HFF-Myc (cell line): Measurements from ENCODE around the gene MPC2.
"Not testable (repeated sequence)": the region's sequence is repeated elsewhere in the genome, so short reads cannot be mapped to it uniquely, and the experiment has no call there.

Source experiments
- DNase-seq: peaks from one replicate; pipeline ENCODE4 v3.0.0-alpha.2; 2011; ENCODE audit warnings: low read depth; ENCODE audit errors: extremely low read depth
- H3K4me3 ChIP-seq: replicated peaks from 2 replicates; pipeline ENCODE4 v1.5.1; 2011; ENCODE audit warnings: low read depth, mild to moderate bottlenecking, control low read depth, low read length
- TF ChIP-seq, protein P1 (sequence below): IDR thresholded peaks from 2 replicates; pipeline ENCODE4 v1.5.1; 2012; ENCODE audit warnings: mild to moderate bottlenecking, low read depth, low read length, control low read depth; ENCODE audit errors: missing control alignments

Gene MPC2

DNA sequence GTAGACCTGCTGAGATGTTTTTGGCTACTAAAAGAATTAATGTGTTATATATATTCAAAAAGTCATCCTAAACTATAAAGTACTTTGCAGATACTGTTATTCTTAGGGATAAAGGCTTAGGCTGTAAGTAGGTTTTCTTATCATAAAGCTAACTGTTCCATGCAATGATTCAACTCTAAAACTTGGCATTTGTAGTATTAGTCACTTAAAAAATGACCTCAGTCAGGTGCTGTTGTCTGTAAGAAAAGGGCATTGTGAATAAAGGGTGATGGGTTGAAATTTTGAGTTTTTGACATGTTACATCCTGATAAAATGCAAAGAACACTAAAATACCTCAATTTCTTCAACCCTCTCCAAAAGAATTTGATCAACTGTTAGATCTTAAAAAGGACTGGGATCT is 55.8 kb downstream of the MPC2 start:
- DNase-seq, result no peak
- no peak overlapping the region for H3K4me3 ChIP-seq
- TF ChIP-seq, protein P1, sequence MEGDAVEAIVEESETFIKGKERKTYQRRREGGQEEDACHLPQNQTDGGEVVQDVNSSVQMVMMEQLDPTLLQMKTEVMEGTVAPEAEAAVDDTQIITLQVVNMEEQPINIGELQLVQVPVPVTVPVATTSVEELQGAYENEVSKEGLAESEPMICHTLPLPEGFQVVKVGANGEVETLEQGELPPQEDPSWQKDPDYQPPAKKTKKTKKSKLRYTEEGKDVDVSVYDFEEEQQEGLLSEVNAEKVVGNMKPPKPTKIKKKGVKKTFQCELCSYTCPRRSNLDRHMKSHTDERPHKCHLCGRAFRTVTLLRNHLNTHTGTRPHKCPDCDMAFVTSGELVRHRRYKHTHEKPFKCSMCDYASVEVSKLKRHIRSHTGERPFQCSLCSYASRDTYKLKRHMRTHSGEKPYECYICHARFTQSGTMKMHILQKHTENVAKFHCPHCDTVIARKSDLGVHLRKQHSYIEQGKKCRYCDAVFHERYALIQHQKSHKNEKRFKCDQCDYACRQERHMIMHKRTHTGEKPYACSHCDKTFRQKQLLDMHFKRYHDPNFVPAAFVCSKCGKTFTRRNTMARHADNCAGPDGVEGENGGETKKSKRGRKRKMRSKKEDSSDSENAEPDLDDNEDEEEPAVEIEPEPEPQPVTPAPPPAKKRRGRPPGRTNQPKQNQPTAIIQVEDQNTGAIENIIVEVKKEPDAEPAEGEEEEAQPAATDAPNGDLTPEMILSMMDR, result no peak

DNA sequence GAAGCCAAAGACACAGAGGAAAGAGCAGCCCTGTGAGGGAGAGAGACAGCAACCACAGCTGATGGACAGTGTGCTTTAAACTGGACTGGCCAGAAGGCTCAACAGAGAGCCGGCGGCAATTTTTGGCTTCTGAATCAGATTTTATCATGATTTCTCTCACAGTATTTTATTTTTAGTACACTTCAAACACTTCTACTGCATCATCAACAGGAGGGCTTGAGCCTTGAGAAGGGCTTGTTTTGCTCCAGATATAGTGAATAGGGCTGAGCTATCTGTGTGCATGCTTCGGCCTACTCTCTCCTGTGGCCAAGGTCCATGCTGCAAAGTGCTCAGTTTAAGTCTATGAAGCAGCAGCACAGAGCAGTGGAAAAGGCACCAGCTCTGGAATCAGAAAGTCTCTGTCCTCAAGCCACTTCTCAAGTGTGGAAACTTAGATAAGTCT is 56.3 kb downstream of the MPC2 start:
- H3K4me3 ChIP-seq, result no peak overlapping the region
- TF ChIP-seq, protein P1, result no peak
- no peak for DNase-seq

DNA sequence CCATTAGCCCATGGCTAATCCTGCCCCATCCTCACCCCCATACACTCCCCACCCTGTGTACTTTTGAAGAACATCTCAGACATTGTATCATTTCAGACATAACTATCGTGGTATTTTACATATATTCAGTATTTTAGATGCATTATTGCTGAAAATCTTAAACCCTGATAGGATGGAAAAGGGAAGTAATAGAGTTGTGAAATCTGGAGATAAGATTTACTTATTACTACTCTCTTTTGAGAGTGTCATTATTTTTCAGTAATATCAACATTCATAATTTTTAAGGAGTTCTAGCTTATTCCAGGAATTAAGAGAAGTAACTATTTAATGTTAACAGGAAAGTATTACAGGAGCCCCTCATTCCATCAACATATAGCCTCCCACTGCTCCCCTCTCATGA is 57.4 kb downstream of the MPC2 start:
- no peak overlapping the region for H3K4me3 ChIP-seq
- DNase-seq, result no peak
- TF ChIP-seq, protein P1, result no peak

DNA sequence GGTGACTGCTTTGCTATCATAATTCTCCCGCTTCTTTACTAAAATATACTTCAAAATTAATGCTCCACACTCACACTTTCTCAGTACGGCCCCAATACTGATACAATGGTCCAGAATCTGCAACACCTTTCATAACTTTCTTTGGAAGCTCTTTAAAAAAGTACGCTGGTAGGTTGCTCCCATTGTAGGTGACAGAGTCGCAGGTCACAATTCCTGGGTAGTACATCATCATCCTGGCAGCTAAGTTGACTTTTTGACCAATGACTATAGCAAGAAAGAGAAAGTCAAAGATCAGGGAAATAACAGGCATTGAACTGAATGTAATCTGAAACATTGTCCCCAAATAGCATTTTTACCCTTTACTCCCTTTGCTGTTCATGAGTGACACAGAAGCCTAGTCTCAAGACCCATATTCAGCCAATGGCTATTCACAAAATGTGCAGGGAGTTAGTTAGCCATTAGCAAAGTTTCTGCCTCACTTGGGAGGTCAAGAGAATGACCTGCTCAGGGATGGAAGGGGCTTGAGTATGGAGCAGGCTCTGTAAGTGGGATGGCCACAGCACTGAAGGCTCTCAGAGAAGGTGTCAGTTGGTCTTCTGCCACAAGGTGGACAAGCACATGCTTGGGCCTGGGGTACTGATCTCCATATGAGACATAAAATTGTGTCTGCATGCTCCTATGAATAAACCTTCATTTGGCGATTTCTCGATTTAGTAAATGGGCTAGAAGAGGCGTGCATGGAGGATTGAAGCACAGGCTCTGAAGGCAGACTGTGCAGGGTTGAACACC is 58.3 kb downstream of the MPC2 start:
- no peak for DNase-seq
- no peak overlapping the region for H3K4me3 ChIP-seq
- TF ChIP-seq, protein P1, result no peak

DNA sequence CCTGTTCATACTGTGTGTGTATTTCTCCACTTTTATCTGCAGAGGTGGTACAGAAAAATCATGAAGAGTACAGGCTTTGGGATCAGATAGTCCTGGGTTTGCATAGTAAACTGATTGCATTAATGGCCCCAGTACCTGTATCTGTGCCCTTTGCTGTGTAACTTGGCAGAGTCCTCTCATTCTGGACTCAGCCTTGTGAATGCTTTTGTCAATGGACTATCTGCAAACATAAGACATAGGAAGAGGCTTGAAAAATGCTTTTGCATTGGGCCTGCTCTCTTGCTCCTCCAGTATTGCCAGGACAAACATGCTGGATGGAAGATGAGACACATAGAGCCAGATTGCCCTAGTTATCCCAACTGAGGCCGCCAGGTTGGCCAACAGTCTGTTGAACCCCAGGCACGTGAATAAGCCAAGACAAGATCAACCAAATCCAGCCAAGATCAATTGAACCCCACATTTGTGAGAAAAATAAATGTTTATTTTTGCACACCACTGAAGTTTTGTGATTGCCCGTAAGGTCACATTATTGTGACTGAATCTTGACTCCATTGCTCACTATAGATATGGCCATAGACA is 60.2 kb downstream of the MPC2 start:
- no peak overlapping the region for H3K4me3 ChIP-seq
- no peak for DNase-seq
- TF ChIP-seq, protein P1, result no peak

DNA sequence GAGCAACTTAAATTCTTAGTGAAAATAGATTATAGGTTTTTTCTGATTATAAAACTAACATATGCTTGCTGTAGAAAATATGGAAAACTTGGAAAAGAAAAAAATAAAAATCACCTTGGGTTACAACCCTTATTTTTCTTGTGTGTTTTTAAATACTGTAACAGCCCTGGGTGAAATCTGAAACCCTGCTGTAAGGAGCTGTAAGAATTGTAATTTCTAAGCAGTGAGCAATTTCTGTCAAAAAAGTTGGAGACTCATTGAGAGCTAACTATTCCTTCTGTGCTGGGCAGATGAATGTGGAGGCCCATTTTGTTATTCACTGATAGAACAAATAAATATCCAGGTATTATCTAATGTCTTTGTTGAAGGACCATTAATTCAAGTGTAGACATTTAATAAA is 65.5 kb downstream of the MPC2 start:
- no peak overlapping the region for H3K4me3 ChIP-seq
- TF ChIP-seq, protein P1, result no peak
- DNase-seq, result no peak

DNA sequence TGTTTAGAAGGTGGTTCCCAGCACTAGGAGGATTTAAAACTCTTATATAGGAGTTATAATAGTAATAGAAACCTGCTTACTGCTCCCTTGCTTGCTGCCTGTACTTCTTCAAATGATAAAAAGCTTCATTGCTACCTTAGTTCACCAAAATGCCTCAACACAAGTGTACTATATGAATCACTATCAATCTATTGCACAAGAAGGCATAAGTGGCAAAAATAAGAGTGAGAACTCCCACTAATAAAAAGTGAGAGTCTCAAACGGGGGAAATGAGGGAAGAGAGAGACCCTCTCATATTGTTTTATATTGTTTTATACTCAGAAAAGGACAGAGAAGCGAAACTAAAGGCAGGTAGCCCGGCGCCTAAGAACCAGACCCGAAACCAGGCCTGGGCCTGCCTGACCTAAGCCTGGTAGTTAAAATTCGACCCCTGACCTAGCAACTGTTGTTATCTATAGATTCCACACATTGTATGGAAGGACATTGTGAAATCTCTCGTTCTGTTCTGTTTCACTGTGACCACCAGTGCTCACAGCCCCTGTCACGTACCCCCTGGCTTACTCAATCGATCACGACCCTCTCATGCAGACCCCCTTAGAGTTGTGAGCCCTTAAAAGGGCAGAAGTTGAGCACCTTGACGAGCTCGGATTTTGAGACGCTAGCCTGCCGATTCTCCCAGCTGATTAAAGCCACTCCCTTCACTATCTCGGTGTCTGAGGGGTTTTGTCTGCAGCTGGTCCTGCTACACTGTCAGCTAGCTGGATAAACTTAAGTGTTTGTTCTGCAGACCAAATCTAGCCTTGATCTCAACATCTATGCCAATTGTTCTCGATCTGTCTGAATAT is 67.5 kb downstream of the MPC2 start:
- not testable (repeated sequence) for H3K4me3 ChIP-seq, DNase-seq

DNA sequence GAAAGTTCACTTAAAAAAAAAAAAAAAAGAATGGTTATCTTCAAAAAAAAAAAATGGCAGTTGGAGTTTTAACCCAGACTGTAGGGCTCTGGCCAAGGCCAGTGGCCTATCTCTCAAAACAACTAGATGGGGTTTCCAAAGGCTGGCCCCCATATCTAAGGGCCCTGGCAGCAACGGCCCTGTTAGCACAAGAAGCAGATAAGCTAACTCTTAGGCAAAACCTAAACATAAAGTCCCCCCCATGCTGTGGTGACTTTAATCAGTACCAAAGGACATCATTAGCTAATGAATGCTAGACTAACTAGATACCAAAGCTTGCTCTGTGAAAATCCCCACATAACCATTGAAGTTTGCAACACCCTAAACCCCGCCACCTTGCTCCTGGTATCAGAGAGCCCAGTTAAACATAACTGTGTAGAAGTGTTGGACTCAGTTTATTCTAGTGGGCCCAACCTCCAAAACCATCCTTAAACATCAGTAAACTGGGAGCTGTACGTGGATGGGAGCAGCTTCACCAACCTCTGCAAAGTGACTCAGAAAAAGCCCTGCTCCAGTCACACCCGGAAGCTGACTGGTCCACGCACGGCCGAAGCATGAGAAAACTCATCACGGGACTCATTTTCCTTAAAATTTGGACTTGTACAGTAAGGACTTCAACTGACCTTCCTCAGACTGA is 70.0 kb downstream of the MPC2 start:
- H3K4me3 ChIP-seq, DNase-seq: not testable (repeated sequence)
